ES-I3 (cell line): ENCODE data around the gene SLC25A36.
"Not testable (repeated sequence)": the region's sequence is repeated elsewhere in the genome, so short reads cannot be mapped to it uniquely, and the experiment has no call there.

ENCODE experiments used
- H3K36me3 ChIP-seq: 2 replicates; pipeline ENCODE4 v1.6.1; 2013; ENCODE audit warnings: mild to moderate bottlenecking, low read length, control low read depth, moderate library complexity; ENCODE audit not compliant: insufficient read depth
- H3K4me1 ChIP-seq: 2 replicates; pipeline ENCODE4 v1.6.1; 2013; ENCODE audit warnings: mild to moderate bottlenecking, control low read depth, low read length; ENCODE audit not compliant: insufficient read depth
- H3K9ac ChIP-seq: 2 replicates; pipeline ENCODE4 v1.6.1; 2013; ENCODE audit warnings: low read depth, mild to moderate bottlenecking, low read length, moderate library complexity
- H3K9me3 ChIP-seq: 2 replicates; pipeline ENCODE4 v1.6.1; 2013; ENCODE audit warnings: mild to moderate bottlenecking, low read length, moderate library complexity; ENCODE audit not compliant: control insufficient read depth, insufficient read depth

Gene SLC25A36

DNA sequence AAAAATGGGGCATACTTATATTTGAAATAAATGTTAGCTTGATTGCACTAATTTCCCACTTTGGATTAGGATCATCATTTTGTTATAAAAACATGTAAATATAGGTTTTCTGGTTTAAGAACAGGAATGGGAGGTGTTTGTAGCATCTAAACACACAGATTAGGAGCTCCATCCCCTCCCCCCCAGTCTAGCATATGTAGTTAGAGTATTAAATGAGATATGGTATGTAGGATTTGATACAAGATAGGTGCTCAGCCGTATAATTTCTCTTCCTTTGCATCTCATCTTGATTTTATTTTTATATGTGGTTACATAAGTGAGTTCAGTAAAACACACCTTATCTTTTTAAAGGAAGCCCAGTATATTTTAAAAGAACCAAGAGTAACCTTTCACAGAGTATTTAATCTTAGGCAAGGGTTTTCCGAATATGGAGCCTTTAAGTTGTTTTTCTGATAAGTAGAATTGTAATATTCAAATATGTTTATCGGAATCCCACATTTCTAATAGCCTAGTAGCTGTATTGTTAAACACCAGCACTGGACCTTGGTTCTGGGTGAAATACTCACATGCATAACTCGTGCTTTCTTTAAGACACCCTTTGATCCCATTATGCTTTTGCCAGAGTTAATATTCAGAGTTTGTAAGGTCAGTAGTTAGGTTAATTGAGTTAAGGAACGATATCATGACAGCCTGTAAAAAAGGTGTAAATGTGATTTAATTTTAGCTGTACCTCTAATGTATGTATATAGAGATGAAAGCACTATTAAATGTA is 2.3 kb downstream of the SLC25A36 start:
- Histone ChIP-seq H3K9me3 (no peaks in the 10 kb centered on the region), H3K36me3 (no peaks in the 10 kb centered on the region), H3K9ac (peak overlapping the region; percentile 98), H3K4me1 (no peaks in the 10 kb centered on the region; the same call in 1 of the 2 replicates)

DNA sequence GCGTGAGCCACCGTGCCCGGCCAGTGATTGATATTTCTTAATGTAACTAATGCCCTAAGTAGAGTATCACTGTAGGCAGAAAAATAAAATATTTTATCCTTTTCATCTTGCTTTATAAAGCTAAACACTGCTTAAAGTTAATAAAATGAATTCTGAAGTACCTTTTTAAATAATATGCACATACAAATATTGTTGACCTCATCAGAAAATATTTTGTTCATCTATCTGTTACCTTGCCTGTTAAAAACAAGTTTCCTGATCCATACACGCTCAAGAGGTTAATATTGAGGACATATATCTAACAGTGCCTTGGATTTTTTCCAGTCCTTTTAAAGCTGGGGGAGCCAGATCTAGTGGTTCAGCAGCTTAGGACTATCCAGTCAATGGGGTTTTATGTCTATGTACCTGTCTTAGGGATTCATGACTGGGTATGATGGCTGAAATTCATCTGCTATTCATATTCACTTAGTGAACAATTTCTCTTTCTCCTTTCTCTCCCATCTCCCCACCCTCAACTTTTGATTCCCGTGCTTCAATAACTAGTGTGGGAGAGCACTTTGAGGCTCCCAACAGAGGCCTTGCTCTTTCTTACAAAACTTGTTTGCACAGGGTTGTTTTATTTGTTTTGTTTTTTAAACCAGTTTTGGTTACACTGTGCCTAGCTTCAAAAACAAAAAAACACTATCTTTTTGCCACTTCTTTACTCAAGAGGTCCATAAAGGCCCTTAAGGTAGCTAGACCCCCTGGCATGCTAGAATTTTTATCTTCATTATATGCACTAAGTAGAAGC is 7.0 kb downstream of the SLC25A36 start:
- H3K4me1 ChIP-seq, result peaks cover 10% of the 10 kb centered on the region
- no peak overlapping the region for H3K9ac ChIP-seq
- no peaks in the 10 kb centered on the region for H3K9me3 ChIP-seq
- no peaks in the 10 kb centered on the region for H3K36me3 ChIP-seq

DNA sequence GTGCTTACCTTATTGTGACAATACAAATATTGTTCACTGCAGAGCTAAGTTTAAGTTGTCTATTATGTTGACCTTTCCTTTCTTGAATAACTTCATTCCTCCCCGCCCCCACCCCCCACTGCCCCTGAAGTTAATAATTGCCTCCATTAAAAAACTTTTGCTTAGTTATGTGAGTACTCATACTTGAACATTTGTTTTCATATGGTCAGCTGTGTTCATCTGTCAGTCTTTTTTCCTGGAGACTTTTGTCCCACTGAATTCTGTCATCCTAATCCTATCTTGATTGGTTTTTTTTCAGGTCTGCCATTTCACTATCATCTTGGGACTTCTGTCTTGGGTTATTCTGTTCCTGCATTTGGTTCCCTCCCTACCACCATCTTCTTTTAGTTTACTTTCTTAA is 8.5 kb downstream of the SLC25A36 start:
- Histone ChIP-seq H3K4me1 (peaks cover 17% of the 10 kb centered on the region), H3K36me3 (no peaks in the 10 kb centered on the region; the same call in 1 of the 2 replicates), H3K9ac (no peak overlapping the region), H3K9me3 (no peaks in the 10 kb centered on the region)

DNA sequence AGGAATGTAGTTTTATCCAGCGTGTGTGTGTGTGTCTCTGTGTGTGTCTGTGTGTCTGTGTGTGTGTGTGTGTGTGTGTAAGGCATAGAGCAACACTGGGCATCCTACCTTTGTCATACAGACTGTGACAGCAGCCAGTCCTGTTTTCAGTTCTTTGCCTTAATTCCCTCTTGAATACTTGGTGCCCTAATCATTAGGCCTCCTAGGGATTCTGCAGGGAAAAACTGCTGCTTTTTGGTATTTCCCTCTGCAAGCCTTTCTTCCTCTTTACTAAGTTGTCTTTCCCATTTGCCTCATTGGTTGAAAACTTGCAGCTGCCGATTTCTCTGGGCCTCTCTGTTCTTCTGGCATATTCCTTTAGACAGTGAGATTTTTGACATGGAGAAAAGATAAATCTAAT is 9.2 kb downstream of the SLC25A36 start:
- no peak overlapping the region for H3K9ac ChIP-seq
- H3K36me3 ChIP-seq, result no peaks in the 10 kb centered on the region; the same call in 1 of the 2 replicates
- H3K4me1 ChIP-seq, result peaks cover 17% of the 10 kb centered on the region
- H3K9me3 ChIP-seq, result no peaks in the 10 kb centered on the region

DNA sequence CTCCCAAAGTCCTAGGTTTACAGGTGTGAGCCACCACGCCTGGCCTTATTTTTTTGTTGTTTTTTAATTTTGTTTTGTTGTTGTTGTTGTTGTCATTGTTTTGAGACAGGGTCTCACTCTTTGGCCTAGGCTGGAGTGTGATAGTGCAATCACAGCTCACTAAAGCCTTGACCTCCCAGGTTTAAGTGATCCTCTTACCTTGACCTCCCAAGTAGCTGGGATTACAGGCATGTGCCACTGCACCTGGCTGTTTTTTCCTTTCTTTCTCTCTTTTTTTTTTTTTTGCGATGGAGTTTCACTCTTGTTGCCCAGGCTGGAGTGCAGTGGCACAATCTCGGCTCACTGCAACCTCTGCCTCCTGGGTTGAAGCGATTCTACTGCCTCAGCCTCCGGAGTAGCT is 10.1 kb downstream of the SLC25A36 start:
- H3K36me3 ChIP-seq, H3K9ac ChIP-seq, H3K9me3 ChIP-seq: not testable (repeated sequence)
- H3K4me1 ChIP-seq, result peaks cover 17% of the 10 kb centered on the region

DNA sequence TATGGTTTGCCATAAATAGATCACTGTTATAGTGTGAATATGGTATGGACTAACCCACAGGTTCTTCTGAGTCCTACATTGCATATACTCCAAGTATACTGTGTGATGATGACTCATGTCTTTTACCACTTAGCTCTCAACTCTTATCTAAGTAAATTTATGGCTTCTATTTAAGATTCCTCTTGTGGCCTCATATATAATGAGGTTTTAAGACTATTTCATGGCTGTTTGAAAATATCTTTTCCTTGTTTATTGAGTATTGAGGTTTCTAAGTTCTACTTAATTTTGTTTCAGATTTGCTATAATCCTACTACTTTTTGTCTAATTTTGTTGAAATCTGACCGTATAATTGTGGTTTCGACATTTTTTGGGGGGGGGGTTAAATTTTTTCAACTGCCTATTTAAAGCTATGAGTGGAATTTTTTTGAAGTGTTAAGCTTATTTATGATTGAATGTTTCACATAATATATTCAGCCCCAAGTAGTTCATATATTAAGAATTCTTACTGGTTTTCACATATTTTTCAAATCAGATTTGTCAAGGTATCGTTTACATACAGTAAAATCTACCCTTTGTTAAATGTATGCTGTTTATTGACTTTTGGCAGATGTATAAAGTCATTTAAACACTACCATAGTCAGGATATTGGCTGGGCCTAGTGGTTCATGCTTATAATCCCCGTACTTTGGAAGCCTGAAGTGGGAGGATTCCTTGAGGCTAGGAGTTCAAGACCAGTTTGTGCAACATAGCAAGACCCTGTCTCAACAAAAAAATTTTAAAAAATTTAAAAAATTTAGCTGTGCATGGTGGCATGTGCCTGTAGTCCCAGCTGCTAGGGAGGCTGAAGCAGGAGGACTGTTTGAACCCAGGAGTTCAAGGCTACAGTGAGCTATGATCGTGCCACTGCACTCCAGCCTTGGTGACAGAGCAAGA is 11.7 kb downstream of the SLC25A36 start:
- Histone ChIP-seq H3K9me3 (no peaks in the 10 kb centered on the region), H3K36me3 (no peaks in the 10 kb centered on the region; the same call in none of the 2 replicates), H3K9ac (no peak overlapping the region), H3K4me1 (peaks cover 17% of the 10 kb centered on the region)

DNA sequence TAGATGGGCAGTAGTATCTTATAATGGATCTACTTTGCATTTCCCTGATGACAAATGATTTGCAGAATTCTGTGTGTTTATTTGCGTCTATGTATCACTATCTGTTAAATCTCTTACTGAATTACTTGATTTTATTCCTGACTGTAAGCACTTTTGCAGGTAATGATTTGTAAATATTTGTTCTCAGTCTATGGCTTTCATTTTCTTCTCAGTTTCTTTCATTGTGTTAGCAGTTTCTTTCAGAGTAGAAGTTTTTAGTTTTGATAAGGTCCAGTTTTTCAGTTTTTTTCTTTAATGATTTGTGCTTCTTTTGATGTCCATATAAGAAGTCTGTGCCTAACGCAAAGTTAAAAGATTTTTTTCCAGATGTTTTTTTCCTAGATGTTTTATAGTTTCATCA is 12.9 kb downstream of the SLC25A36 start:
- H3K9me3 ChIP-seq, result no peaks in the 10 kb centered on the region
- H3K4me1 ChIP-seq, result peaks cover 17% of the 10 kb centered on the region
- H3K9ac ChIP-seq, result no peak overlapping the region
- H3K36me3 ChIP-seq, result no peaks in the 10 kb centered on the region; the same call in none of the 2 replicates

DNA sequence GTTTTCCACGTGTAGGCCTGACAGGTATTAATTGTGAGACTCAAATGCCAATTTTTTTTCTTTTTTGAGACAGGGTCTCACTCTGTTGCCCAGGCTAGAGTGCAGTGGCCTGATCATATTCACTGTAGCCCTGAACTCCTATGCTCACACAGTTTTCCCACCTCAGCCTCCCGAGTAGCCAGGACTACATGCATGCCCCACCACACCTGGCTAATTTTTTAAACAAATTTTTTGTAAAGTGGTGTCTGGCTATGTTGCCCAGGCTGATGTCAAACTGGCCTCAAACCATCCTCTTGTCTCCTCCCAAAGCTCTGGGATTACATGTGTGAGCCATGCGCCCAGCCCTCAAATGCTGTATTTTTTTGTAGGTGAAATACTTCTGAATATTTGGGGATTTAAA is 14.0 kb downstream of the SLC25A36 start:
- Histone ChIP-seq H3K36me3 (peaks cover 6% of the 10 kb centered on the region), H3K9me3 (no peaks in the 10 kb centered on the region), H3K4me1 (peaks cover 14% of the 10 kb centered on the region), H3K9ac (no peak overlapping the region)

DNA sequence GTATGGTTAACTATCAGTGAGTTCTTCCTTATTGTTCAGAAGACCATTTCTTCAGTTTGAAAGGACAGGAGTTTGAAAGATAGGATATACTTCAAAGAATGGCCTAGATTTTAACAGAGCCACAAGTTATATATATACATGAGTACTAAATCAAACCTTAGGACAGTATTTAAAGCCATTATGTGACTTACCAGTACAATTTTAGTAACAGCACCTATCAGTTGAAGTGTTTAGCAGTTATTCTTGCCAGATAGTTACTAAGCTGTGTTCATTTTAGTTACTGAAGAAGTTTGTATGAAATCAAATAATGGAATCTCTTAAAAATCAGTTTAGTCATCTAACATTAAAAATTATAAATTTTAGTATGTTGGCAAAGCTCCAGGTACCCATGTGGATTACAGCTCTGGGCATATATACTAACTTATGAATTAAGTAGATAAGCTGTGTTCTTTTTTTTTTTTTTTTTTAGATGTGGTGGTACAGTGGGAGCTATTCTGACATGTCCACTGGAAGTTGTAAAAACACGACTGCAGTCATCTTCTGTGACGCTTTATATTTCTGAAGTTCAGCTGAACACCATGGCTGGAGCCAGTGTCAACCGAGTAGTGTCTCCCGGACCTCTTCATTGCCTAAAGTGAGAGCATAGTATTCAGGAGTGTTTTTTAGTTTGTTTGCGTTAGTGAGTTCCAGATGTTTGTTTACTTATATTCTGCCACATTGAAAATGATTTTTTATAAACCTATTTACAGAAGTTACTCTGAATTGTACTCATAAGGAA is 14.6 kb downstream of the SLC25A36 start:
- no peaks in the 10 kb centered on the region for H3K9me3 ChIP-seq
- H3K9ac ChIP-seq, result no peak overlapping the region
- H3K4me1 ChIP-seq, result peaks cover 12% of the 10 kb centered on the region
- peaks cover 8% of the 10 kb centered on the region for H3K36me3 ChIP-seq

DNA sequence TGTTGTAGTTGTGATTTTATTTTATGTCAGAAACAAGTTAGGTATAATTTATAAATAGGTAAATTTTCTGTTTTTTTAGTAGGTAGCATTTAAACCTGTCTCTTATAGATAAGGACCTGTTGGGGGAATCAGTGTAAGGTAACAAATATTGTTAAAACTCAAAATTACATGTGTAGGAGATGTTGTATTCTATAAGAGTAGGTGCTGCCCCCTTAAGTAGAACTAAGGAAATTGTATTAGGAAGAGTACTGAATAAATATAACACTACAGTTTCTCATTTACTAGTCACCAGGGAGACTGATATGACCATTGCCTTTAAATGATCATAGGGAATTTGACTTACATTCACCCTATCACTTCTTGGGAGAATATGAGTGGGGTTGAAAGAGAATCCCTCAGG is 31.2 kb downstream of the SLC25A36 start:
- Histone ChIP-seq H3K36me3 (peaks cover 17% of the 10 kb centered on the region; the same call in 1 of the 2 replicates), H3K4me1 (no peaks in the 10 kb centered on the region), H3K9me3 (no peaks in the 10 kb centered on the region), H3K9ac (no peak overlapping the region)

DNA sequence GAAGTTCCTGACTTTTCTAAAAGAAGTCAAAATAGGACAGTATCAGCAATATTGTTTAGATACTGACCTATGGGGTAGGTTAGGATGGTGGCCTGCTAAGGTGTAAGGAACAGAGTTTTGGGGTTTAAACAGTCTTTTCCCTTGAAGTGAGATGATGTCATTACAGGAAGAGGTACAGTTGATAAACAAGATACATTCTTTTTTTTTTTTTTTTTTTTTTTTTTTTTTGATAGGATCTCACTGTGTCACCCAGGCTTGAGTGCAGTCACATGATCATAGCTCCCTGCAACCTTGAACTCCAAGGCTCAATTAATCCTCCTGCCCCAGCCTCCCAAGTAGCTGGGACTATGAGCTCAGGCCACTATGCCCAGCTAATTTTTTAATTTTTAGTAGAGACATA is 33.3 kb downstream of the SLC25A36 start:
- Histone ChIP-seq H3K4me1 (no peaks in the 10 kb centered on the region), H3K9ac (no peak overlapping the region), H3K9me3 (no peaks in the 10 kb centered on the region), H3K36me3 (peaks cover 17% of the 10 kb centered on the region; the same call in 1 of the 2 replicates)

DNA sequence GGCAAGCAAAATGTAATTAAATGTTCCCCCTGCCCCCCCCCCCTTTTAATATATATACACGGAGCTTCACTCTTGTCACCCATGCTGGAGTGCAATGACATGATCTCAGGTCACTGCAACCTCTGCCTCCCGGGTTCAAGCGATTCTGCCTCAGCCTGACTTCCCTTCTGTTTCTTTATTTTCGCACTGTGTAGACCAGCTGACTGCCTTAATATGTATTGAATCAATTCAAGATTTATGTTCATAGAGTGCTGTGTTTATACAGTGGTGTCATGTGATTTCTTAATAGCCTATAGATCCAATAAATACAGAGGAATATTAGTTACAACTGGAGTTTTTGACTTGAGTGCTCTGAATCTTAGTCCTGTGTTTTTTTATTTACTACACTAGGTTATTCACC is 39.0 kb downstream of the SLC25A36 start:
- no peak overlapping the region for H3K9ac ChIP-seq
- H3K9me3 ChIP-seq, result no peaks in the 10 kb centered on the region; the same call in 1 of the 2 replicates
- H3K36me3 ChIP-seq, result peaks cover 8% of the 10 kb centered on the region; the same call in 1 of the 2 replicates
- no peaks in the 10 kb centered on the region for H3K4me1 ChIP-seq

DNA sequence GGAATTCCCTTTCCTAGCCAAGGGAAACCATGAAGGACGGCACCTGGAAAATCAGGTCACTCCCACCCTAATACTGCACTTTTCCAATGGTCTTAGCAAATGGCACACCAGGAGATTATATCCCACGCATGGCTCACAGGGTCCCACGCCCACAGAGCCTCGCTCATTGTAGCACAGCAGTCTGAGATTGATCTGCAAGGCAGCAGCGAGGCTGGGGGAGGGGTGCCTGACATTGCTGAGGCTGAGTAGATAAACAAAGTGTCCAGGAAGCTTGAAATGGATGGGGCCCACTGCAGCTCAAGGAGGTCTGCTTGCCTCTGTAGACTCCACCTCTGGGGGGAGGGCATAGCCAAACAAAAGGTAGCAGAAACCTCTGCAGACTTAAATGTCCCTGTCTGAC is 46.2 kb downstream of the SLC25A36 start:
- not testable (repeated sequence) for H3K4me1 ChIP-seq, H3K9me3 ChIP-seq, H3K9ac ChIP-seq, H3K36me3 ChIP-seq
